Measurements from ENCODE around the gene TNFRSF1A.

TNFRSF1A gene

DNA sequence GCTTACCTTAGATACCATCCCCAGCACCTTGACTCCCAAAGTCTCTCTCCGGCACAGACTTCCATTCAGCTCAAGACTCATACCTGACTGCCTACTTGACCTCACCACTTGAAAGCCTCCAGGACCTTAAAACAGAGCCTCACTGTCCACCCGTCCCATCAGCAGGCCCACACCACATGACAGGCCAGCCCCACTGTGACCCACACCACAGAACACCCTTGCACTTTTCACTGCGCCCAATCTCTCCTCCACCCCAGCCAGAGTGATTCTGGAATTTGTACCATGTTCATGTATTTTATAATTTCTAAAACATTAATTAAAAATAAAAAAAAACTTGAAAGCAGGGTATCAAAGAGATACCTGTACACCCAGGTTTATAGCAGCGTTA, 59.4 kb downstream of the TNFRSF1A start:
- TF ChIP-seq, protein P1, sequence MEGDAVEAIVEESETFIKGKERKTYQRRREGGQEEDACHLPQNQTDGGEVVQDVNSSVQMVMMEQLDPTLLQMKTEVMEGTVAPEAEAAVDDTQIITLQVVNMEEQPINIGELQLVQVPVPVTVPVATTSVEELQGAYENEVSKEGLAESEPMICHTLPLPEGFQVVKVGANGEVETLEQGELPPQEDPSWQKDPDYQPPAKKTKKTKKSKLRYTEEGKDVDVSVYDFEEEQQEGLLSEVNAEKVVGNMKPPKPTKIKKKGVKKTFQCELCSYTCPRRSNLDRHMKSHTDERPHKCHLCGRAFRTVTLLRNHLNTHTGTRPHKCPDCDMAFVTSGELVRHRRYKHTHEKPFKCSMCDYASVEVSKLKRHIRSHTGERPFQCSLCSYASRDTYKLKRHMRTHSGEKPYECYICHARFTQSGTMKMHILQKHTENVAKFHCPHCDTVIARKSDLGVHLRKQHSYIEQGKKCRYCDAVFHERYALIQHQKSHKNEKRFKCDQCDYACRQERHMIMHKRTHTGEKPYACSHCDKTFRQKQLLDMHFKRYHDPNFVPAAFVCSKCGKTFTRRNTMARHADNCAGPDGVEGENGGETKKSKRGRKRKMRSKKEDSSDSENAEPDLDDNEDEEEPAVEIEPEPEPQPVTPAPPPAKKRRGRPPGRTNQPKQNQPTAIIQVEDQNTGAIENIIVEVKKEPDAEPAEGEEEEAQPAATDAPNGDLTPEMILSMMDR (IDR thresholded peaks at IDR 0.05; ENCODE audit: insufficient read depth, low read length, poor library complexity, severe bottlenecking), result no peak
- no peak for TF ChIP-seq EZH2phosphoT487 (conservative IDR thresholded peaks at IDR 0.05; ENCODE audit: low read length)
- H3K79me2 ChIP-seq (ENCODE audit: insufficient read depth, low read length), result no peaks in the 10 kb centered on the region
- H3K27me3 ChIP-seq (ENCODE audit: low read length), result no peaks in the 10 kb centered on the region
- no peaks in the 10 kb centered on the region for H3K9me3 ChIP-seq (ENCODE audit: insufficient read depth, low read length)
- no peak overlapping the region for H3K9ac ChIP-seq (ENCODE audit: low read length)
- no peak overlapping the region for H3K27ac ChIP-seq (ENCODE audit: low read depth, low read length)
- H3K9me2 ChIP-seq (replicated peaks; ENCODE audit: insufficient read depth, low read length), result no peaks in the 10 kb centered on the region
- H3K36me3 ChIP-seq (ENCODE audit: low read length), result no peaks in the 10 kb centered on the region
- no peak overlapping the region for H3K4me3 ChIP-seq (ENCODE audit: insufficient read depth, low read length, poor library complexity, severe bottlenecking)
- H4K20me1 ChIP-seq (ENCODE audit: low read depth, low read length), result no peaks in the 10 kb centered on the region
- H3F3A ChIP-seq (ENCODE audit: insufficient read depth), result no peaks in the 10 kb centered on the region
- H2AFZ ChIP-seq (ENCODE audit: low read depth, low read length, severe bottlenecking), result no peak overlapping the region
- no peak overlapping the region for H3K4me2 ChIP-seq (ENCODE audit: low read depth, low read length, poor library complexity, severe bottlenecking)

DNA sequence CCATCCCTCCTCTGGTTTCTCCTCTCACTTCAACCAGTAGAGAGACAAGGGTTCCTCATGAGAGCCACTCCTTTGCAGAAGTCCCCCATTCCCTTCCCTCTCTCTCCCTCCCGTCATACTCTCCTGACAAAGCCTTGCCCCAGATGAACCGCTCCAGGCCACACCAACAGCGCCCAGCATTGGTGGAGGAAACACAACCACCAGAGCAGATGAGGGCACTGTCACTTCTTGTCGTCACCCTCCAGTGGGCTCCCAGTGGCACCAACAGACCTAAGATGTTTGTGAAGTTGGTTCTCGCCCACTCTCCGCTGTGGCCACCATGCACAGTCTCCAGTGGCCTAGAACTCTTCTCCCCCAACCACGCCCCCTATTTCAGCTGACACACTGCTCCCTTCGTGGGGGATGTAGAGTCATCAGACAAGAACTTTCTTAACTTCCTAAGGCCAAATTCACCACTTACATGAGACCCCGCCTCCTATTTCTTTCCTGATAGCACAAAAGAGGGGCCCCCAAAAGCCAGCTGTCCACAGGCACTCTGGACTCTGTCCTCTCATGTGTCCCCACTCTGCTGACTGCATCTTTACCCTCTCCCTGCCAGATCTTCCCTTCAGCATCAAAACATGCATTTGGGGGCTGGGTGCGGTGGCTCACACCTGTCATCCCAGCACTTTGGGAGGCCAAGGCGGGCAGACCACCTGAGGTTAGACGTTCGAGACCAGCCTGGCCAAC, 60.6 kb downstream of the TNFRSF1A start:
- no peaks in the 10 kb centered on the region for H3K9me3 ChIP-seq (ENCODE audit: insufficient read depth, low read length)
- no peak overlapping the region for H3K9ac ChIP-seq (ENCODE audit: low read length)
- H3K36me3 ChIP-seq (ENCODE audit: low read length), result no peaks in the 10 kb centered on the region
- no peak overlapping the region for H3K4me2 ChIP-seq (ENCODE audit: low read depth, low read length, poor library complexity, severe bottlenecking)
- H3K27ac ChIP-seq (ENCODE audit: low read depth, low read length), result no peak overlapping the region
- H3K27me3 ChIP-seq (ENCODE audit: low read length), result no peaks in the 10 kb centered on the region
- no peaks in the 10 kb centered on the region for H3K79me2 ChIP-seq (ENCODE audit: insufficient read depth, low read length)
- TF ChIP-seq, protein P1 (IDR thresholded peaks at IDR 0.05; ENCODE audit: insufficient read depth, low read length, poor library complexity, severe bottlenecking), result no peak
- H4K20me1 ChIP-seq (ENCODE audit: low read depth, low read length), result no peaks in the 10 kb centered on the region
- H3K9me2 ChIP-seq (replicated peaks; ENCODE audit: insufficient read depth, low read length), result no peaks in the 10 kb centered on the region
- no peak overlapping the region for H2AFZ ChIP-seq (ENCODE audit: low read depth, low read length, severe bottlenecking)
- H3F3A ChIP-seq (ENCODE audit: insufficient read depth), result no peaks in the 10 kb centered on the region
- H3K4me3 ChIP-seq (ENCODE audit: insufficient read depth, low read length, poor library complexity, severe bottlenecking), result no peak overlapping the region

DNA sequence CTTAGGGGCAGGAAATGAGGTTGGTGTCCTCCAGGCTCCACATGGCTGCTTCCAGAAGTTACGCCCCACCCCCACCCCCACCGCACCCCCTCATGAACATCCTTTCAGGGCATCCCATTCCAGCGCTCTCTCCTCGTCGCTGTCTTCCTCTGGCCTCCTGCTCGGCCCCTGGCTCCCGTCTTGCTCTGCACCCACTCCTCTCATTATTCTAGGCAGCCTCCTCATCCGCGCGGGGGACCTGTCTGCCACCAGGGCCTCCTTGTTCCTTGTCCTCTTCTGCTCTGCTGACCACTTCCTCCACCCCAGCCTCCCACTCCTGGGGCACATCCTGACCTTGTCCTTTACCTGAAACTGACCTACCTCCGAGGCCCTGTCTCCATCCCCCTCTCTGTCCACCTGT, 61.2 kb downstream of the TNFRSF1A start:
- H3K27me3 ChIP-seq (ENCODE audit: low read length), result no peaks in the 10 kb centered on the region
- no peak overlapping the region for H3K4me2 ChIP-seq (ENCODE audit: low read depth, low read length, poor library complexity, severe bottlenecking)
- TF ChIP-seq, protein P1 (IDR thresholded peaks at IDR 0.05; ENCODE audit: insufficient read depth, low read length, poor library complexity, severe bottlenecking), result no peak
- no peak for TF ChIP-seq EZH2phosphoT487 (conservative IDR thresholded peaks at IDR 0.05; ENCODE audit: low read length)
- no peaks in the 10 kb centered on the region for H3K79me2 ChIP-seq (ENCODE audit: insufficient read depth, low read length)
- no peak overlapping the region for H3K9ac ChIP-seq (ENCODE audit: low read length)
- no peaks in the 10 kb centered on the region for H3K36me3 ChIP-seq (ENCODE audit: low read length)
- H3K4me3 ChIP-seq (ENCODE audit: insufficient read depth, low read length, poor library complexity, severe bottlenecking), result no peak overlapping the region
- no peaks in the 10 kb centered on the region for H3F3A ChIP-seq (ENCODE audit: insufficient read depth)
- no peak overlapping the region for H3K27ac ChIP-seq (ENCODE audit: low read depth, low read length)
- no peaks in the 10 kb centered on the region for H4K20me1 ChIP-seq (ENCODE audit: low read depth, low read length)
- H2AFZ ChIP-seq (ENCODE audit: low read depth, low read length, severe bottlenecking), result no peak overlapping the region
- H3K9me2 ChIP-seq (replicated peaks; ENCODE audit: insufficient read depth, low read length), result no peaks in the 10 kb centered on the region
- H3K9me3 ChIP-seq (ENCODE audit: insufficient read depth, low read length), result no peaks in the 10 kb centered on the region

All from SU-DHL-6 (cell line).